Dendritic cell treated with granulocyte-macrophage colony-stimulating factor and Interleukin-4, amounts not matched to agents 40 ng/mL and 50 ng/mL, for 4 days (primary cell): Measurements from ENCODE around the gene MC1R.

Experiments used
- H3K27ac Mint-ChIP-seq: one replicate; pipeline ENCODE4 v1.8.0; 2022; ENCODE audit warnings: mild to moderate bottlenecking, mixed read lengths
- H3K27me3 Mint-ChIP-seq: one replicate; pipeline ENCODE4 v1.8.0; 2022; ENCODE audit warnings: mild to moderate bottlenecking, mixed read lengths
- H3K36me3 Mint-ChIP-seq: one replicate; pipeline ENCODE4 v1.8.0; 2022; ENCODE audit warnings: low read depth, mixed read lengths
- H3K4me1 Mint-ChIP-seq: one replicate; pipeline ENCODE4 v1.8.0; 2022; ENCODE audit warnings: low read depth, mixed read lengths
- H3K4me3 Mint-ChIP-seq: one replicate; pipeline ENCODE4 v1.8.0; 2022; ENCODE audit warnings: mild to moderate bottlenecking, moderate library complexity, mixed read lengths
- H3K9me3 Mint-ChIP-seq: one replicate; pipeline ENCODE4 v1.8.0; 2022; ENCODE audit warnings: mixed read lengths
- intact Hi-C: fragments of 100-400 bp; cut with micrococcal nuclease; formaldehyde crosslinking; loops from one replicate; pipeline ENCODE4 v1.15.0; 2022

Gene MC1R

GRCh38 chr16:89890200-89890599 lies 28.5 kb upstream of the MC1R start:
- no peak overlapping the region for H3K27ac Mint-ChIP-seq
- no peaks in the 10 kb centered on the region for H3K9me3 Mint-ChIP-seq
- H3K27me3 Mint-ChIP-seq = no peaks in the 10 kb centered on the region
- peaks cover 2% of the 10 kb centered on the region for H3K4me1 Mint-ChIP-seq
- peaks cover 100% of the 10 kb centered on the region for H3K36me3 Mint-ChIP-seq
- no peak overlapping the region for H3K4me3 Mint-ChIP-seq
- intact Hi-C loops = no loop called here

GRCh38 chr16:89890886-89891657 lies 27.6 kb upstream of the MC1R start:
- intact Hi-C loops = no loop called here
- no peaks in the 10 kb centered on the region for H3K4me1 Mint-ChIP-seq
- H3K27ac Mint-ChIP-seq = no peak overlapping the region

GRCh38 chr16:89892055-89892630 lies 26.5 kb upstream of the MC1R start:
- Mint-ChIP-seq H3K9me3 (no peaks in the 10 kb centered on the region), H3K27me3 (no peaks in the 10 kb centered on the region), H3K36me3 (peaks cover 100% of the 10 kb centered on the region), H3K27ac (no peak overlapping the region), H3K4me3 (no peak overlapping the region), H3K4me1 (no peaks in the 10 kb centered on the region)
- intact Hi-C loops = no loop called here

More at GRCh38 chr16:89890886-89891657, 27.6 kb upstream of the MC1R start:
- Mint-ChIP-seq H3K27me3 (no peaks in the 10 kb centered on the region), H3K36me3 (peaks cover 100% of the 10 kb centered on the region), H3K9me3 (no peaks in the 10 kb centered on the region), H3K4me3 (no peak overlapping the region)

GRCh38 chr16:89892635-89893034 lies 26.0 kb upstream of the MC1R start:
- intact Hi-C loops = no loop called here
- Mint-ChIP-seq H3K27ac (no peak overlapping the region), H3K9me3 (no peaks in the 10 kb centered on the region), H3K36me3 (peaks cover 100% of the 10 kb centered on the region), H3K4me1 (no peaks in the 10 kb centered on the region), H3K27me3 (no peaks in the 10 kb centered on the region), H3K4me3 (no peak overlapping the region)

GRCh38 chr16:89893642-89894548 lies 24.8 kb upstream of the MC1R start:
- peaks cover 100% of the 10 kb centered on the region for H3K36me3 Mint-ChIP-seq
- intact Hi-C loops = no loop called here
- H3K27ac Mint-ChIP-seq = no peak overlapping the region
- no peaks in the 10 kb centered on the region for H3K4me1 Mint-ChIP-seq
- H3K4me3 Mint-ChIP-seq = no peak overlapping the region
- no peaks in the 10 kb centered on the region for H3K9me3 Mint-ChIP-seq
- no peaks in the 10 kb centered on the region for H3K27me3 Mint-ChIP-seq

GRCh38 chr16:89895482-89896250 lies 23.0 kb upstream of the MC1R start:
- H3K36me3 Mint-ChIP-seq = peaks cover 100% of the 10 kb centered on the region

GRCh38 chr16:89897204-89897603 lies 21.5 kb upstream of the MC1R start:
- H3K27me3 Mint-ChIP-seq = no peaks in the 10 kb centered on the region
- H3K27ac Mint-ChIP-seq = no peak overlapping the region
- no peaks in the 10 kb centered on the region for H3K4me1 Mint-ChIP-seq
- intact Hi-C loops = no loop called here
- H3K36me3 Mint-ChIP-seq = peaks cover 92% of the 10 kb centered on the region
- H3K4me3 Mint-ChIP-seq = no peak overlapping the region
- no peaks in the 10 kb centered on the region for H3K9me3 Mint-ChIP-seq

More at GRCh38 chr16:89895482-89896250, 23.0 kb upstream of the MC1R start:
- Mint-ChIP-seq H3K27me3 (no peaks in the 10 kb centered on the region), H3K4me3 (no peak overlapping the region), H3K4me1 (no peaks in the 10 kb centered on the region), H3K9me3 (no peaks in the 10 kb centered on the region), H3K27ac (no peak overlapping the region)
- intact Hi-C loops = no loop called here

GRCh38 chr16:89898201-89898967 lies 20.3 kb upstream of the MC1R start:
- Mint-ChIP-seq H3K4me3 (no peak overlapping the region), H3K4me1 (no peaks in the 10 kb centered on the region), H3K27ac (no peak overlapping the region), H3K9me3 (no peaks in the 10 kb centered on the region), H3K36me3 (peaks cover 90% of the 10 kb centered on the region), H3K27me3 (no peaks in the 10 kb centered on the region)
- intact Hi-C loops = no loop called here

GRCh38 chr16:89899879-89900481 lies 18.7 kb upstream of the MC1R start:
- Mint-ChIP-seq H3K9me3 (no peaks in the 10 kb centered on the region), H3K36me3 (peaks cover 90% of the 10 kb centered on the region), H3K4me1 (no peaks in the 10 kb centered on the region), H3K27ac (no peak overlapping the region), H3K4me3 (no peak overlapping the region), H3K27me3 (no peaks in the 10 kb centered on the region)
- intact Hi-C loops = no loop called here

GRCh38 chr16:89900885-89901284 lies 17.8 kb upstream of the MC1R start:
- H3K27me3 Mint-ChIP-seq = no peaks in the 10 kb centered on the region
- no peak overlapping the region for H3K4me3 Mint-ChIP-seq
- H3K27ac Mint-ChIP-seq = no peak overlapping the region
- H3K9me3 Mint-ChIP-seq = no peaks in the 10 kb centered on the region
- H3K4me1 Mint-ChIP-seq = no peaks in the 10 kb centered on the region
- H3K36me3 Mint-ChIP-seq = peaks cover 90% of the 10 kb centered on the region
- intact Hi-C loops = no loop called here

- H3K4me3 Mint-ChIP-seq = no peak overlapping the region
- H3K36me3 Mint-ChIP-seq = peaks cover 90% of the 10 kb centered on the region
These were observed 15.7 kb upstream of the MC1R start for GRCh38 chr16:89902980-89903379.

GRCh38 chr16:89903908-89904515 lies 14.7 kb upstream of the MC1R start:
- H3K9me3 Mint-ChIP-seq = no peaks in the 10 kb centered on the region
- H3K36me3 Mint-ChIP-seq = peaks cover 90% of the 10 kb centered on the region
- no peak overlapping the region for H3K27ac Mint-ChIP-seq

More at GRCh38 chr16:89902980-89903379, 15.7 kb upstream of the MC1R start:
- Mint-ChIP-seq H3K27me3 (no peaks in the 10 kb centered on the region), H3K27ac (no peak overlapping the region), H3K9me3 (no peaks in the 10 kb centered on the region), H3K4me1 (no peaks in the 10 kb centered on the region)
- intact Hi-C loops = no loop called here

More at GRCh38 chr16:89903908-89904515, 14.7 kb upstream of the MC1R start:
- intact Hi-C loops = no loop called here
- Mint-ChIP-seq H3K4me1 (no peaks in the 10 kb centered on the region), H3K4me3 (no peak overlapping the region), H3K27me3 (no peaks in the 10 kb centered on the region)
